K562 (cell line): Measurements from ENCODE around the gene LRRC74B. TPM values are rescaled to one million over a fixed set of nuclear protein-coding genes. Genes with fewer than 3 reads are reported as not detected.
A peak's percentile ranks its signal among the peaks of the same experiment; 100 is the strongest.

ENCODE experiments used
- BACH1 ChIP-seq: fragments of 200-800 bp; sonication (Bioruptor generic); IDR thresholded peaks from 2 replicates; pipeline ENCODE4 v1.6.1; 2016; ENCODE audit warnings: missing genetic modification characterization, missing compliant biosample characterization
- CBX5 ChIP-seq: IDR thresholded peaks from 2 replicates; pipeline ENCODE4 v1.6.1; 2014; ENCODE audit warnings: low read depth, borderline replicate concordance
- CHD4 ChIP-seq: fragments of 200-600 bp; sonication (generic); IDR thresholded peaks from 3 replicates; pipeline ENCODE4 v1.6.1; 2012; ENCODE audit warnings: low read depth, mild to moderate bottlenecking, mixed read lengths, low read length, inconsistent platforms; ENCODE audit not compliant: insufficient read depth, insufficient replicate concordance, poor library complexity, severe bottlenecking
- E4F1 ChIP-seq: fragments of 250-450 bp; sonication (Bioruptor Pico); IDR thresholded peaks from 2 replicates; pipeline ENCODE4 v1.5.0; 2021; ENCODE audit warnings: mild to moderate bottlenecking, borderline replicate concordance
- ETS2 ChIP-seq: IDR thresholded peaks from 2 replicates; pipeline ENCODE4 v1.6.1; 2016; ENCODE audit warnings: borderline replicate concordance, missing genetic modification characterization, mild to moderate bottlenecking, moderate library complexity, missing compliant biosample characterization; ENCODE audit not compliant: poor library complexity, severe bottlenecking
- ETV6 ChIP-seq, 3 experiments: fragments of 150-350 bp in 1 of 3; sonication (generic) in 1 of 3; formaldehyde crosslinking in 1 of 3; IDR thresholded peaks; 2 replicates each; pipeline versions ENCODE4 v1.6.1 to v1.8.0; 2014 to 2022; ENCODE audit warnings: borderline replicate concordance in 2 of 3, low read depth in 2 of 3, antibody characterized with exemption in 1 of 3, low read length in 1 of 3, mild to moderate bottlenecking in 1 of 3, missing genetic modification reagents in 1 of 3
- FOSL1 ChIP-seq: fragments of 200-800 bp; sonication (Bioruptor generic); conservative IDR thresholded peaks from 2 replicates; pipeline ENCODE4 v1.6.1; 2016; ENCODE audit warnings: missing genetic modification characterization, missing compliant biosample characterization
- GMEB1 ChIP-seq: fragments of 250-450 bp; sonication (Bioruptor Pico); IDR thresholded peaks from 2 replicates; pipeline ENCODE4 v1.4.0; 2020; ENCODE audit warnings: mild to moderate bottlenecking
- JUN ChIP-seq, 2 experiments: sonication (generic) in 1 of 2; formaldehyde crosslinking in 1 of 2; IDR thresholded peaks; 2 replicates each; pipeline versions ENCODE4 v1.6.1 to v1.8.0; 2012 to 2022; ENCODE audit warnings: borderline replicate concordance in 2 of 2, mild to moderate bottlenecking in 2 of 2, improper control_type of control experiment in 1 of 2, low read depth in 1 of 2, low read length in 1 of 2, missing genetic modification reagents in 1 of 2
- NFIX ChIP-seq: fragments of 250-450 bp; sonication (Bioruptor Pico); IDR thresholded peaks from 2 replicates; pipeline ENCODE4 v1.4.0; 2020; ENCODE audit warnings: low read depth, mild to moderate bottlenecking, moderate library complexity
- PKNOX1 ChIP-seq: fragments of 450-650 bp; IDR thresholded peaks from 2 replicates; pipeline ENCODE4 v1.6.1; 2016
- THAP12 ChIP-seq: fragments of 250-450 bp; sonication (Bioruptor Pico); IDR thresholded peaks from 2 replicates; pipeline ENCODE4 v1.9.0; 2021; ENCODE audit warnings: mild to moderate bottlenecking, inconsistent platforms
- ZBTB17 ChIP-seq: fragments of 450-650 bp; formaldehyde crosslinking; IDR thresholded peaks from 2 replicates; pipeline ENCODE4 v1.4.0; 2020; ENCODE audit warnings: mild to moderate bottlenecking
- ZFP1 ChIP-seq: fragments of 450-650 bp; formaldehyde crosslinking; IDR thresholded peaks from 2 replicates; pipeline ENCODE4 v1.4.0; 2020; ENCODE audit warnings: mild to moderate bottlenecking, mixed read lengths
- ZNF232 ChIP-seq: sonication (generic); formaldehyde crosslinking; IDR thresholded peaks from 2 replicates; pipeline ENCODE4 v1.8.0; 2022; ENCODE audit warnings: mild to moderate bottlenecking, missing genetic modification reagents
- ZNF239 ChIP-seq: fragments of 250-450 bp; sonication (Bioruptor Pico); IDR thresholded peaks from 2 replicates; pipeline ENCODE4 v1.4.0; 2020; ENCODE audit warnings: mild to moderate bottlenecking
- ZNF436 ChIP-seq: fragments of 250-450, 450-650 bp; sonication (Bioruptor Pico); formaldehyde crosslinking; IDR thresholded peaks from 2 replicates; pipeline ENCODE4 v1.7.0; 2020; ENCODE audit warnings: mild to moderate bottlenecking
- ZNF764 ChIP-seq: fragments of 250-450 bp; sonication (Bioruptor Pico); IDR thresholded peaks from 2 replicates; pipeline ENCODE4 v1.4.0; 2020; ENCODE audit warnings: low read depth, mild to moderate bottlenecking, moderate library complexity
- polyA plus RNA-seq, 8 experiments: library from polyadenylated mRNA; depleted of rRNA in 4 of 8; stranded (reverse) in 5 of 8; unstranded in 3 of 8; fragments of >200 nt; fragmentation: Nextera tagmentation in 2 of 8; fragmentation: Illumina TruSeq in 1 of 8; extraction: Ambion mirVana in 2 of 8; extraction: Trizol in 1 of 8; gene quantifications; 2 replicates each; pipeline versions ENCODE4 v1.2.1 to v1.2.3, GENCODE V29; 2011 to 2014; ENCODE audit warnings: inconsistent platforms in 1 of 8, missing spikeins in 1 of 8
- total RNA-seq, 7 experiments: library from RNA; depleted of rRNA in 6 of 7; stranded (reverse); fragments of >200 nt in 6 of 7; fragmentation: Illumina TruSeq in 2 of 7; extraction: Trizol in 2 of 7; gene quantifications; 2 replicates each; pipeline versions ENCODE4 v1.2.1 to v1.2.3, GENCODE V29; 2011 to 2021; ENCODE audit warnings: low replicate concordance in 1 of 7

The LRRC74B gene
- total and polyA plus RNA-seq, 9 of the 15 experiments (the other 6 are each of a cell fraction or from before 2014, with no cell fraction given), result not detected

- peak; percentile 61; the same call in 1 of the 2 replicates for TF ChIP-seq THAP12
- TF ChIP-seq E4F1 (CRISPR knock-in tag), result no peak
- TF ChIP-seq ETS2 (tag), result no peak
- 0 out of 2 replicates have a peak, but pooled peaks have one; percentile 6 for TF ChIP-seq ZBTB17 (CRISPR knock-in tag)
- no peak for TF ChIP-seq FOSL1 (tag)
- TF ChIP-seq ZNF232 (CRISPR knock-in tag), result no peak
- TF ChIP-seq CBX5, result no peak
- peak; percentile 24; the same call in 1 of the 2 replicates for TF ChIP-seq ZNF239 (CRISPR knock-in tag)
- no peak for TF ChIP-seq JUN (IDR thresholded peaks at IDR 0.05; ENCODE audit: borderline replicate concordance, low read depth, low read length)
- TF ChIP-seq JUN (CRISPR knock-in tag; IDR thresholded peaks at IDR 0.05; ENCODE audit: borderline replicate concordance), result no peak
- TF ChIP-seq GMEB1 (CRISPR knock-in tag), result 0 out of 2 replicates have a peak, but pooled peaks have one; percentile 28
- TF ChIP-seq NFIX, result 0 out of 2 replicates have a peak, but pooled peaks have one; percentile 1
- no peak for TF ChIP-seq PKNOX1
- peak; percentile 56; the same call in 1 of the 2 replicates for TF ChIP-seq ZNF436 (CRISPR knock-in tag)
- peak; percentile 78 for TF ChIP-seq ZNF764 (CRISPR knock-in tag)
- TF ChIP-seq ZFP1 (CRISPR knock-in tag), result peak; percentile 42; the same call in 1 of the 2 replicates
- no peak for TF ChIP-seq BACH1
- peak; percentile 64 for TF ChIP-seq CHD4
- TF ChIP-seq ETV6 (IDR thresholded peaks at IDR 0.05; ENCODE audit: borderline replicate concordance in 1 of 2, low read depth in 2 of 2, low read length in 1 of 2), result no peak
- TF ChIP-seq ETV6 (CRISPR knock-in tag; IDR thresholded peaks at IDR 0.05; ENCODE audit: borderline replicate concordance), result no peak
These were observed 44.7 kb upstream of the LRRC74B start (continued) for GRCh38 chr22:21000987-21001600.
